ENCODE data around the gene REV3L.
A peak's percentile ranks its signal among the peaks of the same experiment; 100 is the strongest.
"Not testable (repeated sequence)": the region's sequence is repeated elsewhere in the genome, so short reads cannot be mapped to it uniquely, and the experiment has no call there.

REV3L gene

DNA sequence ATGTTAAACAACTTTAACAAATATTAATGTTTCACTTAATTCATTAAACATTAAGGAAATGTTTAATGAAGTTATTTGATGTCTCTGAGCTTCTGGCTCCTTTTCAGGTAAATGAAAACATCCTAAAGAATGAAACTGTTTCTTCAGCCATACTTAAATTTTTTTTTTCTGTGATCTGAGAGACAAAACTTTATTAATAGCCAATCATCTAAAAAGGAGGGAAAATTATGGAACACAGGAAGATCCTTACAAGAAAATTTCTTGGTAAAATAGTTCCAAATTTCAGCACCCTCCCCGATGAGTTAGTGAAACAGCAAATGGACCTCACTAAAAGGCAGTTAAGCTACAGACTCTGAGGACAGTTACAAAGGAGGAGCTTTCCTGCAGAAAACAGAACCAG lies 185.2 kb downstream of the REV3L start:
- DNase-seq (ENCODE audit: low read depth) = no peak

DNA sequence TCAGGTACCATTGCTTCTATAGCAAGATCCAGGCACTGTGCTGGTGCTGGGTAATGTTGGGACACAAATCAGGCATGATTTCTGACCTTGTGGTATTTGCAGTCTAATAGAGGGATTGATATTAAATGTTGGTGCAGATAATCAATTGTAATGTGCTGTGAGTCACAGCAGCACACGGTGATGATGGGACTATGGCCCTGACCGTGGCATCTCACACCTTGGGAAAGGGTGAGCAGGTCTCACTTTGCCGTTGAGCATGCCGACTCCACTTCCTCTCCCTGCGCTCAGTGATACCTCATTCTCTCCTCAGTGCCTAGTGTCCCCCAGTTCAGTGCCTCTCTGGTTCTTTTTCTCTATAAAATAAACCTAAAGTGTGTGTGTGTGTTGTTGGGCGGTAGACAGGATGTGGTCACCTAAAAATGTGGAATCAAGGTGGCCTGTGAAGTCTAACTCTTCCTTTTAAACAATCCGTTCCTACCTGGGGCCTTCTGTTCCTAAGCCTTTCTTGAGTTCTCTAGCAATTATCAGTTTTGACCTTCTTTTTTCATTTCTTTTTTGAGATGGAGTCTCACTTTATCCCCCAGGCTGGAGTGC lies 188.5 kb downstream of the REV3L start:
- DNase-seq (ENCODE audit: low read depth) = no peak

DNA sequence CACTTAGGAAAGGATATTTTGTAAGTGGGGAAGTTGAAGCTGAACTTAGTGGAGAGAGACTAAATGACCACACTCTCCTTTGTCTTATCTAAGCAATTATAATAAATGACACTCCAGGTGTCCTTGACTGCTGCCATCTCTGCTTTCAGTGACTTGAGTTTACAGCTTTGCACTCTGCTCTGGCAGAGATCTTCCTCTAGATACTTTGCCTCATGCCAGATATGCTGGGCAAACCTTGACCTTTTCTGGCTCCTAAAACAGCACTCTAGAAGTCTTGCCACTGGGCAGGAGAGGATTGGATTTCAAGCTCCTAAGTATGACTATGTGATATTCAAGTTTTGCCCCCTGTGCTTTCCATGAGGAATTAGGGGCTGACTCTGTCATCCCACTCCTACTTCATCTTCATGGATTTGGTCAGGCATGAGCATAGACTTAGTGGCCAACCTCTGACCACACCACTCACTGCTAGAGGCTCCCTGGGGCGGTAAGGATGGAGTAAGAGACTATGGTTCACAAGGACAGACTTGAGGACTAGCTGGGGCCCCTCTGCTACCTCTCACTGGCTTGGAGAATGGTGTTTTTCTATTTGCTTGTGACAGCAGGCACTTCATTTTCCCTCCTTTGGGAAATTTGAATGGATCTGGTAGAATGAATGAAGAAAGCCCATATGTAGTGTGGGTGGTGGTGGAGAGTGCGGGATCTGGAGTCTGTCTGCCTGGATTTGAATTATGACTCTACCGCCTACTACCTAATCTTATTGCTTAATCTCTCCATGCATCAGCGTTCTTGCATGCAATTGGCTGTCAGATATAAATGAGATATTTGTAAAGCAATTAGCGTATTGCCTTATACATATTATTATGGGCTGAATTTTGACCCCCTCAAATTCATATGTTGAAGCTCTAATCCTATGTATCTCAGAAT lies 191.4 kb downstream of the REV3L start:
- no peak for DNase-seq (ENCODE audit: low read depth)

DNA sequence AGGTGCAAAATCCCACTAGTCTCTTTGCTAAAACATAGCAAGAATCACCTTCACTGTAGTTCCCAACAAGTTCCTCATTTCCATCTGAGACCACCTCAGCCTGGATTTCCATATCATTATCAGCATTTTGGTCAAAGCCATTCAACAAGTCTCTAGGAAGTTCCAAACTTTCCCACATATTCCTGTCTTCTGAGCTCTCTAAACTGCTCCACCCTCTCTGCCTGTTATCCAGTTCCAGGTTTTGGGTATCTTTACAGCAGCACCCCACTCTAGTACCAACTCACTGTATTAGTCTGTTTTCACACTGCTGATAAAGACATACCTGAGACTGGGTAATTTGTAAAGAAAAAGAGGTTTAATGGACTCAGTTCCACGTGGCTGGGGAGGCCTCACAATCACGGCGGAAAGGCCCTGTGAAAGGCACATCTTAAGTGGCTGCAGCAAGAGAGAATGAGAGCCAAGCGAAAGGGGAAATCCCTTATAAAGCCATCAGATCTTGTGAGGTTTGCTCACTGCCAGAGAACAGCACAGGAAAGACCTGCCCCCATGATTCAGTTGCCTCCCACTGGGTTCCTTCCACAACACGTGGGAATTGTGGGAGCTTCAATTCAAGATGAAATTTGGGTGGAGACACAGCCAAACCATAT lies 192.2 kb downstream of the REV3L start:
- not testable (repeated sequence) for DNase-seq (ENCODE audit: low read depth)

DNA sequence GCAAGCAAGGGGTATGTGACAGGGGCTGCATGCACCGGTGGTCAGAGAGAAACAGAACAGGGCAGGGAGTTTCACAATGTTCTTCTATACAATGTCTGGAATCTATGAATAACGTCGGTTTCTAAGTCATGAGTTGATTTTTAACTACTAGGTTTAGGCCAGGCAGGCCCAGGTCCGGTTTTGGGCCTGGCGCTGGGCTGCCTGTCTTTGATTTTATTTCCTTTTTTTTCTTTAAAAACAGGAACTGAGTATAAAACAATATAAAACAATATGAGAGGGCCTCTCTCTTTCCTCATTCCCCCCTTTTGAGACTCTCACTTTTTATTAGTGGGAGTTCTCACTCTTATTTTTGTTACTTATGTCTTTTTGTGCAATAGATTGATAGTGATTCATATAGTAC lies 198.7 kb downstream of the REV3L start:
- DNase-seq (ENCODE audit: low read depth) = not testable (repeated sequence)

DNA sequence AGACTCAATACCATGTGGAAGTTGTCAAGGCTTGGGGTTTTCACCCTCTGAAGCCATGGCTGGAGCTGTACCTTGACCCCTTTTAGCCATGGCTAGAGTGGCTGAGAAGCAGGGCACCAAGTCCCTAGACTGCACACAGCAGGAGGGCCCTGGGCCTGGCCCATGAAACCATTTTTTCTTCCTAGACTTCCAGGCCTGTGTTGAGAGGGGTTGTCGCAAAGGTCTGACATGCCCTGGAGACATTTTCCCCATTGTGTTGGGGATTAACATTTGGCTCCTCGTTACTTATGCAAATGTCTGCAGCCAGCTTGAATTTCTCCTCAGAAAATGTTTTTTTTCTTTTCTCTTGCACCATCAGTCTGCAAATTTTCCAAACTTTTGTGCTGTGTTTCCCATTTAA lies 199.3 kb downstream of the REV3L start:
- DNase-seq (ENCODE audit: low read depth) = no peak

DNA sequence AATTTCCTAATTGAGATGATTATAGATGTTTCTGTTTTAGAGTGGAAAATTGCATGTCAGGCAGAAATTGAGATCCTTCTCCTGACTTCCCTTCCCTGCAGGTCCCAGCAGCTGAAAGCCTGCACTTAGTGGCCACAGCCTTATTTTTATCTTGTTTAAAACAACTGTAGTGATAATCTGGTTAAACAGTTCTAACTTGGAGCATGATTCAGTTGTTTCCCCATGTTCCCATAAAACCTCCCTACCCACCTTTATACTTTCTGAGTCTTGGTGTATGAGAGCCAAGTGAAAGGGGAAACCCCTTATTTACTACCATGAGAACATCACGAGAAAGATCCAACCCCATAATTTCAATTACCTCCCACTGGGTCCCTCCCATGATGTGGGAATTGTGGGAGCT lies 200.5 kb downstream of the REV3L start:
- no peak for DNase-seq (ENCODE audit: low read depth)

DNA sequence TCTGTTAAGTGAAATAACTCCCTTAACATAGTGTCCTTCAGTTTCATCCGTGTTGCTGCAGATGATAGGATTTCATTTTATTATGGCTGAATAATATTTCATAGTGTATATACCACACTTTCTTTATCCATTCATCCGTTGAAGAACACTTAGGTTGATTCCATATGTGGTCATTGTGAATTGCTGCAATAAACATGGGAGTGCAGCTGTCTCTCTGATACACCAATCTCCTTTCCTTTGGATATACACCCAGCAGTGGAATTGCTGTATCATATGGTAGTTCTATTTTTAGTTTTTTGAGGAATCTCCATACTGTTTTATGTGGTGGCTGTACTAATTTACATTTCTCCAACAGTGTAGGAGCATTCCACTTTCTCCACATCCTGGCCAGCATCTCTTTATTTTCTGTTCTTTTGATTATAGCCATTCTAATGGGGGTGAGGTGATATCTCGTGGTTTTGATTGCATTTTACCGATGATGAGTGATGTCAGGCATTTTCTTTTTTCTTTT lies 202.5 kb downstream of the REV3L start:
- no peak for DNase-seq (ENCODE audit: low read depth)

DNA sequence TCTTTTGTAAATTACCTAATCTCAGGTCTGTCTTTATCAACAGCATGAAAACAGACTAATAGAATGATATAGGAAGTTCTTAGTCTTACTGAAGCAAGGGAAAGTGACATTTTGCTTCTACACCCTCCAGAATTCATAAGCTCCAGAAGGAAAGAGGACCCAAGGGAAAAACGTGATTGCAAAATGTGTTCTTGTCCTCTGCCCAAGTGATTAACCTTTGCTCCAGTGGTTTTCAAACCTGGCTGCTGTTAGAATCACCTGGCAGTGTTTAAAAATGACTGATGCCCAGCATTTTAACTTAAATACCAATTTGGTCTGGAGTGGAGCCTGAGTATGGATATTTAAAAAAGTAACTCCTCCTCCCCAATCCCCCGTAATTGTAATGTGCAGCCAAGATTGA lies 204.3 kb downstream of the REV3L start:
- DNase-seq (ENCODE audit: low read depth) = no peak

DNA sequence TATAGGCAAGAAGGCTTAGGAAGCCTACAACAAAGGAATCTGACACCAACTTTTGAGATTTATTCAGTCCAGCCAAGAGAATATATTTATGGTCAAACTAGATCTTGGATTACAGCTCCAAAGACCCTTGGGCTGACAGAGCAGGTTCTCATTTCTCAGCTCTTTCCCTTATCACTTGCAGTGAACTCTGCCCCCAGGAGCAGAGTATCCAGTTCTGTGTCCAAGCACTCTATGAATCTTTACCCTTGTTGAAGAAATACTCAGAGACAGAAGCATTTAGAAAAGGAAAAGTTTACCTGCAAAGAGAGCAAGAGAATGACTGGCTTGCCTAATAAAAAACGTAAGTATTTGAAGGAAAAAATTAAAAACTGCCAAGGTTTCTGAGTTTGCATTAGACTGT lies 205.2 kb downstream of the REV3L start:
- DNase-seq (ENCODE audit: low read depth) = no peak

DNA sequence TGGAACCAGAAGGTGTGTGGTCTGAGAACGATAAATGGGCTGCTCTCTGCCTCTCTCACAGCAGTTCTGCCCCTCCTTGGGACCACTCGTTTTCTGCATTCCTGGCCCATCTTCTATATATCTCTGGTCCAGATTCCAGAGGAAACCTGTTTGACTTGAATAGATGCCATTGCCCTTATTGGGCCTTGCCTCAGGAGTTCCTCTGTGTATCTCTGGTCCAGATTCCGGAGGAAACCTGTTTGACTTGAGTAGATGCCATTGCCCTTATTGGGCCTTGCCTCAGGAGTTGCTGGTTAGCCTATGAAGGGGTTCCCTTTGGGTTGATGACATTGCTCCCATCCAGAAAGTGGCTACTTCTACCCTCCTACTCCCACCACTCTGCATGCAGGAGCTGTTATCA lies 206.3 kb downstream of the REV3L start:
- DNase-seq (ENCODE audit: low read depth) = no peak

DNA sequence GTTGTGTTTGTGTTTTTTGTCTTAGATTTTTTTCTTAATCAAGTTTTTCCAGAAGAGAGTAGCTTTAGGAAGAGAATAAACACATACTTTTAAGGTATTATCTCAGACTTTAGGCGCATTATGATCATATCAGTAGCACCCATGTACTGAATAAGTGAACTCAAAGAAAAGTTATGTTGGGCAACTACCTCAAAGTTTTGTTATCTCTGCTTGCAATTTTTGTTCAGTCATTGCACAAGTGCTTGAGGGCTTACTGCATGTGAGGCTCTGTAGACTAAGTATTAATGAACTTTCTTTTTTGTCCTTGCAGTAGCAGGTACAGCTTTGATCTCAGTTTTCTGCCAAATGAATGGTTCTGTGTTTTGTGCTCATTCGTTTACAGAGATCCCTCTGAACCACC lies 206.7 kb downstream of the REV3L start:
- no peak for DNase-seq (ENCODE audit: low read depth)

DNA sequence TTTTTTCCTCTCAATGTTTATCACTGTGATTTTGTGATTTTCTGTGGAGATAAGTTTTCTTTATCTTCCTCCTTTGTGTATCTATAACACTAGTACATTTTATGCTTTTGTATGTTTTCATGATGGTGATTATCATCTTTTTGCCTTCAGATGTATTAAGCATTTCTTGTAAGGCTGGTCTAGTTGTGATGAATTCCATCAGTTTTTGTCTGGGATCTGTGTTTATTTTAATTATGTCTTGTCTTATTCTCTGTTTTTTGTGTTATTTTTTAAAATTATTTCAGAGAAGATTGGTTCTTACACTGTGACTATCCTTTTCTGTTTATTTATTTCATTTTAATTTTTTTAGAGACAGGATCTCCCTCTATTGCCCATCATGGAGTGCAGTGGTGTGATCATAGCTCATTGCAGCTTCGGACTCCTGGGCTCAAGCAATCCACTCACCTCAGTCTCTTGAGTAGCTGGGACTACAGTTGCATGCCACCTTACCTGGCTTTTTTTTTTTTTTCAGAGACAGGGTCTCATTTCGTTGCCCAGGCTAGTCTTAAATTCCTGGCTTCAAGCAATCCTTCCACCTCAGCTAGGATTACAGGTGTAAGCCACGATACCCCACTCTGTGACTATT lies 208.3 kb downstream of the REV3L start:
- no peak for DNase-seq (ENCODE audit: low read depth)

DNA sequence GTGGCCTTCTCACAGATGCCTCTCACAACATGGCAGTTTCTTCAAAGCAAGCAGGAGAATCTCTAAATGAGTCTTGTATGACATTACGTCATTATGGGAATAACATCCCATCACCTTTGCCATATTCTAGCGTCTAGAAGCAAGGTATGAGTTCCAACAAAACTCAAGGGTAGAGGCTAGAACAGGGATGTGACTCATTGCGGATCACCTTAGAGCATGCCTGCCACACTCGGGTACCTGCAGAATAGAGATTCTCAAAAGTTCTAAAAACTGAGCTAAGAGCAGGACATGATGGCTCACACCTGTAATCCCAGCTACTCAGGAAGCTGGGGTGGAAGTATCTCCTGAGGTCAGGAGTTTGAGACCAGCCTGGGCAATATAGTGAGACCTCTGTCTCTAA lies 212.9 kb downstream of the REV3L start:
- no peak for DNase-seq (ENCODE audit: low read depth)

DNA sequence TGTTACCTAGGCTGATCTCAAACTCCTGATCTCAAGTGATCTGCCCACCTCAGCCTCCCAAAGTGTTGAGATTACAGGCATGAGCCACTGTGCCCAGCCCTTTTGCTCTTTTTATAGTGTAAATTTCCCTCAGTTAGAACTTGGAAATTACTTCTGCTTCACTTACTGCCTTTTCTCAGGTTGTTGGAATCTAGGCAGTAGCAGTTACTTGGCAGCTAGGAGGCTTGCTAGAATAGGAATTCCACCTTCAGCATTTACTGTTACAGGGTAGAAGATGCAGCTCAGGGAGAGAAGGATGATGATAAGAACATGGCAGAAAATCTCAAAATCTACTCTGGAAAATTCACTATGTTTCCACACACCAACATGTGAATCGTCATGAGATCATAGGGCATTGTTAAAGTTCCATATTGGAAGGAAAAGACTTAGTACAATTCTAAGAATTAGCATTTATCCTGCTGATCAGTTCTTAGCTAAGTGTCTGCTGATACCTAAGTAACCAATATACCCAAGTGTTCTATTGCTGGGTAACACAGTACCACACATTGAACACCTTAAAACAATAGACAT lies 213.5 kb downstream of the REV3L start:
- no peak for DNase-seq (ENCODE audit: low read depth)

DNA sequence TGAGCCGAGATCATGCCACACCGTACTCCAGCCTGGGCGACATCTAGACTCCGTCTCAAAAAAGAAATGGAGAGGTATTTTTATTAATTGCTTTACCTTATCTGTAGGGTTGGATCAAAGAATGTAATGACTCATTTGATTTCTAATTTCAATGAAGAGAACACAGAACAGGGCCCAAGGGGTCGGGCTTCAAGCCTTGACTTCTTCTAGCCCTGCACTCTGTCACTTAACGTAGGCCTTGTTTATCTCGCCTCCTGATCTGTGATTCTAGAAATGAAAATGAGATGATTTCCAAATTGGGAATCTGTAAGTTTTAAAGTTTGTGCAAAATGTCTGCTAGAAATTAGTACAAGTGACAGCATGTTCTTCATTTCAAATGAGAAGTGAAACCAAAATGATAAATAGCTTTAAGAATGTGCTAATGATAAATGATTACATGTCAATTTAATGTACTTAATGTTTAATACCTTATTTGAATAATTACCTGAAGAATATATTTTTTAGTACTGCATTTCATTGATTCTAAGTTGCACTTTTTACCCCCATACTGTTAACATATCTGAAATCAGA lies 215.2 kb downstream of the REV3L start:
- no peak for DNase-seq (ENCODE audit: low read depth)

DNA sequence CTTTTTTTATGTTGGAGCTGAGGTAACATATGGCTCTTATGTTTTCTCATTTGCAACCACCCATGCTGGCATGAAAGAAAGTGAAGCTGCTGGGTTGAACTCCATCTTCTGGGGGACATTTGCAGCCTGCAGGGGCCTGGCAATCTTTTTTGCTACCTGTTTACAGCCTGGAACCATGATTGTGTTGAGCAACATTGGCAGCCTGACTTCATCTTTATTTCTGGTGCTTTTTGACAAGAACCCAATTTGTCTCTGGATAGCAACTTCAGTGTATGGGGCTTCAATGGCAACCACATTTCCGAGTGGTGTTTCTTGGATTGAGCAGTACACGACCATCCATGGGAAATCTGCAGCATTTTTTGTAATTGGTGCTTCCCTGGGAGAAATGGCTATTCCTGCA lies 216.7 kb downstream of the REV3L start:
- no peak for DNase-seq (ENCODE audit: low read depth)

DNA sequence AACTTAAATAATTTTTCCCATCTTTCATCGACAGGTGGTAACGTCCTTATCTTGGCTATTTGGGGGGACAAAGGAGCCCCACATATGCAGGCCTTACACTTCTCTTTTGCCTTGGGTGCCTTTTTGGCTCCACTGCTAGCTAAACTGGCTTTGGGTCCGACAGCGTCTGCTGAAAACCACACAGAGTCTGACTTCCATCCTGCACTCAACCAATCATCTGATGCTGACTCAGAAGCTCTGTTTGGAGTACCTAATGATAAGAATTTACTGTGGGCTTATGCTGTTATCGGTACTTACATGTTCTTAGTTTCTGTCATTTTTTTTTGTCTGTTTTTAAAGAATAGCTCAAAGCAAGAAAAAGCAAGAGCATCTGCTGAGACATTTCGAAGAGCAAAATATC lies 217.2 kb downstream of the REV3L start:
- no peak for DNase-seq (ENCODE audit: low read depth)

DNA sequence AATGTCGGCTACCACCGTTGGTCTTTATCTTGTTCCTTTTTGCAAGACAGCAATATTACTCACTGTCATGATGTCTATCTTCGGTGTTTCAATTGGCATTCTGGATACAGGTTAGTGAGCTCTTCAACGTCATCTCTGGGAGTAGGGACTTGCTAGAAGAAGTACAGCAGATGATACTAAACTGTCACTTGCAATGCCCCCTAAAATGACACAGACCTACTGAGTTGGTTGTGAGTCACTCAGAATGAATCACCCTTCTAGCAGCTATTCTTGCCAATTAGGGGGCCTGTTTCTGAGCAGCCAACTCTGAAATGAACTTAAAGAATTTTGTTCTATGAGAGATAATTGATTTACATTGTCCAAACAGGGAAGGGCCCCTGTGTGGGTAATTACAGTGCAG lies 219.2 kb downstream of the REV3L start:
- peak; percentile 31 for DNase-seq (ENCODE audit: low read depth)

DNA sequence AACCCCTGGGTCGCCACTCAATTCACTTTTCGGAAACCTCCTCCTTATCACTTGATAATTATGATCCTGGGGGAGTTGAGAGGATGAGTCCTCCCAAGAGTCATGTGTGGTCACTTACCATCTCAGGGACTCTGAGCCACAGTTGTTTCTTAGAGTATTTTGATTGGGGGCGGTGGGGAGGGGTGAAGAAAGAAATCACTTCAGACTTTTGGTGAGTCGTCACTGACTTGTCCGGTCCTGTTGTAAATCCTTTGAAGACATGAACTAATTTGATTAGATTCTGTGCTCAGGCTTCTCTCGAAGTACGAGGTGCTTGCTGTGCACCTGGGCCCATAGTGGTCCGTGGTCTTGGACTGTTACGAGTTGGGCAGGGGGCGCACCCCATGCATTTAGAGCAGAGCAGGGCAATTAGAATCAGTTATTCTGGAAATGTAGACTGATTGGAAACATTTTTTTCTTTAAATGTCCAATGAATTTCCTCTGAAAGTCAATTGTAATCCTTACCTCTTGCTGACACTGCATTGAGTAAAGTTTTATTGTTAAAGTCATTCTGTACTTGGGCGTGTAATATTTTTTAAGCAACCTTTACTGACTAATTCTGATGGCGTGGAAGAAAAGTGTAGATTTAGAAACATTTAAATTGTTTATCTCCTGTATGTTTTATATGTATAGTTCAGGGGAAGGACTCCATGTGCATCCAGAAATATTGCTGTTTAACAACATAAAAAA lies 222.3 kb downstream of the REV3L start:
- no peak for DNase-seq (ENCODE audit: low read depth)
